K562 (cell line): ENCODE measurements around the gene ENTPD8. TPM values are rescaled to one million over a fixed set of nuclear protein-coding genes. Genes with fewer than 3 reads are reported as not detected.

Experiments used
- CTBP1 ChIP-seq: fragments of 450-650 bp; IDR thresholded peaks from 2 replicates; pipeline ENCODE4 v1.6.1; 2016; ENCODE audit warnings: borderline replicate concordance
- HEY1 ChIP-seq: fragments of 250-450 bp; sonication (Bioruptor Pico); IDR thresholded peaks from 2 replicates; pipeline ENCODE4 v1.5.0; 2020; ENCODE audit warnings: mild to moderate bottlenecking, moderate library complexity, borderline replicate concordance
- HIVEP1 ChIP-seq: fragments of 250-450 bp; sonication (Bioruptor Pico); IDR thresholded peaks from 2 replicates; pipeline ENCODE4 v1.4.0; 2020; ENCODE audit warnings: mild to moderate bottlenecking
- HNRNPLL ChIP-seq: fragments of 200-400 bp; formaldehyde crosslinking; IDR thresholded peaks from 2 replicates; pipeline ENCODE4 v1.6.1; 2017; ENCODE audit warnings: low read length, low read depth, mild to moderate bottlenecking; ENCODE audit not compliant: poor library complexity, severe bottlenecking
- IRF2 ChIP-seq: sonication (generic); formaldehyde crosslinking; IDR thresholded peaks from 2 replicates; pipeline ENCODE4 v1.8.1; 2022; ENCODE audit warnings: mild to moderate bottlenecking, missing genetic modification reagents
- NRF1 ChIP-seq, 2 experiments: fragments of 450-650 bp; IDR thresholded peaks in 1 of 2; conservative IDR thresholded peaks in 1 of 2; 2 replicates each; pipeline ENCODE4 v1.6.1; 2014; ENCODE audit warnings: mild to moderate bottlenecking in 2 of 2
- PURB ChIP-seq: sonication (generic); formaldehyde crosslinking; IDR thresholded peaks from 2 replicates; pipeline ENCODE4 v1.9.0; 2021; ENCODE audit warnings: low read depth, mild to moderate bottlenecking, missing genetic modification reagents
- RBFOX2 ChIP-seq: fragments of 200-400 bp; formaldehyde crosslinking; IDR thresholded peaks from 2 replicates; pipeline ENCODE4 v1.6.1; 2017; ENCODE audit warnings: low read depth, mild to moderate bottlenecking, low read length, moderate library complexity
- SMARCE1 ChIP-seq: fragments of 450-650 bp; IDR thresholded peaks from 2 replicates; pipeline ENCODE4 v1.7.1; 2016; ENCODE audit warnings: mild to moderate bottlenecking
- SRSF1 ChIP-seq: fragments of 200-400 bp; formaldehyde crosslinking; IDR thresholded peaks from 2 replicates; pipeline ENCODE4 v1.6.1; 2017; ENCODE audit warnings: mild to moderate bottlenecking, low read depth, low read length, moderate library complexity
- TAF7 ChIP-seq: fragments of 450-650 bp; IDR thresholded peaks from 2 replicates; pipeline ENCODE4 v1.6.1; 2016; ENCODE audit warnings: missing genetic modification characterization, missing compliant biosample characterization
- ZKSCAN1 ChIP-seq: fragments of 150-350 bp; IDR thresholded peaks from 2 replicates; pipeline ENCODE4 v1.6.1; 2016; ENCODE audit warnings: low read depth, low read length
- ZNF134 ChIP-seq: fragments of 250-450 bp; sonication (Bioruptor Pico); conservative IDR thresholded peaks from 2 replicates; pipeline ENCODE4 v1.4.0; 2020
- ZNF140 ChIP-seq: fragments of 250-450 bp; sonication (Bioruptor Pico); IDR thresholded peaks from 2 replicates; pipeline ENCODE4 v1.8.0; 2021; ENCODE audit warnings: moderate library complexity, mild to moderate bottlenecking, inconsistent platforms
- ZNF263 ChIP-seq: sonication (generic); formaldehyde crosslinking; IDR thresholded peaks from 2 replicates; pipeline ENCODE4 v1.8.0; 2022; ENCODE audit warnings: mild to moderate bottlenecking, missing genetic modification reagents, borderline replicate concordance
- ZNF780A ChIP-seq: fragments of 250-450 bp; sonication (Bioruptor Pico); IDR thresholded peaks from 2 replicates; pipeline ENCODE4 v1.5.0; 2021; ENCODE audit warnings: mild to moderate bottlenecking
- polyA plus RNA-seq, 8 experiments: library from polyadenylated mRNA; depleted of rRNA in 4 of 8; stranded (reverse) in 5 of 8; unstranded in 3 of 8; fragments of >200 nt; fragmentation: Nextera tagmentation in 2 of 8; fragmentation: Illumina TruSeq in 1 of 8; extraction: Ambion mirVana in 2 of 8; extraction: Trizol in 1 of 8; gene quantifications; 2 replicates each; pipeline versions ENCODE4 v1.2.1 to v1.2.3, GENCODE V29; 2011 to 2014; ENCODE audit warnings: inconsistent platforms in 1 of 8, missing spikeins in 1 of 8
- total RNA-seq, 7 experiments: library from RNA; depleted of rRNA in 6 of 7; stranded (reverse); fragments of >200 nt in 6 of 7; fragmentation: Illumina TruSeq in 2 of 7; extraction: Trizol in 2 of 7; gene quantifications; 2 replicates each; pipeline versions ENCODE4 v1.2.1 to v1.2.3, GENCODE V29; 2011 to 2021; ENCODE audit warnings: low replicate concordance in 1 of 7
- TF ChIP-seq, protein P1 (sequence below): fragments of 200-400 bp; formaldehyde crosslinking; IDR thresholded peaks from 2 replicates; pipeline ENCODE4 v1.6.1; 2017; ENCODE audit warnings: mild to moderate bottlenecking, low read depth, low read length, moderate library complexity
- TF ChIP-seq, protein P2 (sequence below): sonication (generic); formaldehyde crosslinking; IDR thresholded peaks from 2 replicates; pipeline ENCODE4 v1.8.0; 2022; ENCODE audit warnings: mild to moderate bottlenecking, missing genetic modification reagents
- TF ChIP-seq, protein P3 (sequence below), 2 experiments: fragments of 450-650 bp; conservative IDR thresholded peaks; 2 replicates each; pipeline ENCODE4 v1.6.1; 2017; ENCODE audit warnings: mild to moderate bottlenecking in 2 of 2, moderate library complexity in 2 of 2

ENTPD8 gene
- total and polyA plus RNA-seq, 9 of the 15 experiments (the other 6 are each of a cell fraction or from before 2014, with no cell fraction given) = 0.06 to 0.27 (median 0.19) TPM; not detected in 5

DNA sequence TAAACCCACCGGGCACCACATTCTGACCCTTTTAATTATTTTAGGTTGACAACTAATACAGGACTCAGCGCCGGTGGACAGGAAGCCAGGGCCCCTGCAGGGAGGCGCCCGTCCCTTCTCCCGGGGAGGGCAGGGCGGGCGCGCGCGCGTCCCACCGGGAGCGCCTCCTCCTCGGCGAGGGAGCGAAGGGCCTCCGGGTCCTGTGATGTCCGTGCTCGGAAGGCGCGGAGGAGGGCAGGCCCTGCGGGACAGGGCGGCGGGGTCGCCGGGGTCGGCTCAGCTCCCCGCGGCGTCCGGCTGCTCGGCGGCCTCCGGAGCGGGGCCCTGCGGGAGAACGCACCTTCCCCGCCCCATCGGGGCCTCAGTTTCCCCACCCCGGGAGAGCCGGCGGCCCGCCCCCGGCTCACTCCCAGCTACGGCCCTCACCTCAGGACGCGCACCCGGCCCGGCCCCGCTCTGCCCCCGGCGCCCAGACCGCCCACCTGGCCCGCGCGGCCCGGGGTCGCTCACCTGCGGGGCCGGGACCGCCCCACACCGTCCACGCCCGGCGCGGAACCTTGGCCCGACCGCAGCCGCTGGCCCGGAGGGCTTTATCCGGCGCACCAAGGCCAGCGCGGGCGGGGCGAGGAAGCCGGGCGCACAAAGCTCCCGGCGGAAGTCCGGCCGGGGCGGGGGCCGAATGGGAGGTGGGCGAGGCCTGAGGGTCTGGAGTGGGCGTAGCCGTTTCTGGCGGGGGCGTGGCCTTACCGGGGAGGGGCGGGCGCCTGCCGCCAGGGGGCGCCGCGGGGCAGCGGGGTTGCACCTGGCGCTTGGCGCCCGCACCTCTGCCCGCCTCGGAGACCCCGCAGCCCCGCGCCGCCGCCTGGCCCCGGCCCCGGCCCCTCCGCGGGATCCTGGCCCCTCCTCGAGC lies 18.3 kb downstream of the ENTPD8 start, which contains the start of the genes EXD3 and NOXA1 (continued):
- TF ChIP-seq, protein P1, sequence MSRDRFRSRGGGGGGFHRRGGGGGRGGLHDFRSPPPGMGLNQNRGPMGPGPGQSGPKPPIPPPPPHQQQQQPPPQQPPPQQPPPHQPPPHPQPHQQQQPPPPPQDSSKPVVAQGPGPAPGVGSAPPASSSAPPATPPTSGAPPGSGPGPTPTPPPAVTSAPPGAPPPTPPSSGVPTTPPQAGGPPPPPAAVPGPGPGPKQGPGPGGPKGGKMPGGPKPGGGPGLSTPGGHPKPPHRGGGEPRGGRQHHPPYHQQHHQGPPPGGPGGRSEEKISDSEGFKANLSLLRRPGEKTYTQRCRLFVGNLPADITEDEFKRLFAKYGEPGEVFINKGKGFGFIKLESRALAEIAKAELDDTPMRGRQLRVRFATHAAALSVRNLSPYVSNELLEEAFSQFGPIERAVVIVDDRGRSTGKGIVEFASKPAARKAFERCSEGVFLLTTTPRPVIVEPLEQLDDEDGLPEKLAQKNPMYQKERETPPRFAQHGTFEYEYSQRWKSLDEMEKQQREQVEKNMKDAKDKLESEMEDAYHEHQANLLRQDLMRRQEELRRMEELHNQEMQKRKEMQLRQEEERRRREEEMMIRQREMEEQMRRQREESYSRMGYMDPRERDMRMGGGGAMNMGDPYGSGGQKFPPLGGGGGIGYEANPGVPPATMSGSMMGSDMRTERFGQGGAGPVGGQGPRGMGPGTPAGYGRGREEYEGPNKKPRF = no peak
- TF ChIP-seq IRF2 (CRISPR knock-in tag) (no peak), HIVEP1 (no peak), HNRNPLL (no peak), ZNF140 (CRISPR knock-in tag) (no peak), TAF7 (tag) (no peak), NRF1 (conservative IDR thresholded peaks at IDR 0.05 in 1 of 2, IDR thresholded peaks at IDR 0.05 in 1 of 2) (peak; percentile 60 to 72), SRSF1 (no peak), SMARCE1 (no peak), RBFOX2 (peak; percentile 71), ZNF263 (CRISPR knock-in tag) (peak; percentile 67; the same call in 1 of the 2 replicates), HEY1 (CRISPR knock-in tag) (no peak), CTBP1 (peak; percentile 90), ZNF134 (CRISPR knock-in tag) (no peak), ZKSCAN1 (peak; percentile 81), PURB (no peak), ZNF780A (CRISPR knock-in tag) (no peak)
- TF ChIP-seq, protein P2, sequence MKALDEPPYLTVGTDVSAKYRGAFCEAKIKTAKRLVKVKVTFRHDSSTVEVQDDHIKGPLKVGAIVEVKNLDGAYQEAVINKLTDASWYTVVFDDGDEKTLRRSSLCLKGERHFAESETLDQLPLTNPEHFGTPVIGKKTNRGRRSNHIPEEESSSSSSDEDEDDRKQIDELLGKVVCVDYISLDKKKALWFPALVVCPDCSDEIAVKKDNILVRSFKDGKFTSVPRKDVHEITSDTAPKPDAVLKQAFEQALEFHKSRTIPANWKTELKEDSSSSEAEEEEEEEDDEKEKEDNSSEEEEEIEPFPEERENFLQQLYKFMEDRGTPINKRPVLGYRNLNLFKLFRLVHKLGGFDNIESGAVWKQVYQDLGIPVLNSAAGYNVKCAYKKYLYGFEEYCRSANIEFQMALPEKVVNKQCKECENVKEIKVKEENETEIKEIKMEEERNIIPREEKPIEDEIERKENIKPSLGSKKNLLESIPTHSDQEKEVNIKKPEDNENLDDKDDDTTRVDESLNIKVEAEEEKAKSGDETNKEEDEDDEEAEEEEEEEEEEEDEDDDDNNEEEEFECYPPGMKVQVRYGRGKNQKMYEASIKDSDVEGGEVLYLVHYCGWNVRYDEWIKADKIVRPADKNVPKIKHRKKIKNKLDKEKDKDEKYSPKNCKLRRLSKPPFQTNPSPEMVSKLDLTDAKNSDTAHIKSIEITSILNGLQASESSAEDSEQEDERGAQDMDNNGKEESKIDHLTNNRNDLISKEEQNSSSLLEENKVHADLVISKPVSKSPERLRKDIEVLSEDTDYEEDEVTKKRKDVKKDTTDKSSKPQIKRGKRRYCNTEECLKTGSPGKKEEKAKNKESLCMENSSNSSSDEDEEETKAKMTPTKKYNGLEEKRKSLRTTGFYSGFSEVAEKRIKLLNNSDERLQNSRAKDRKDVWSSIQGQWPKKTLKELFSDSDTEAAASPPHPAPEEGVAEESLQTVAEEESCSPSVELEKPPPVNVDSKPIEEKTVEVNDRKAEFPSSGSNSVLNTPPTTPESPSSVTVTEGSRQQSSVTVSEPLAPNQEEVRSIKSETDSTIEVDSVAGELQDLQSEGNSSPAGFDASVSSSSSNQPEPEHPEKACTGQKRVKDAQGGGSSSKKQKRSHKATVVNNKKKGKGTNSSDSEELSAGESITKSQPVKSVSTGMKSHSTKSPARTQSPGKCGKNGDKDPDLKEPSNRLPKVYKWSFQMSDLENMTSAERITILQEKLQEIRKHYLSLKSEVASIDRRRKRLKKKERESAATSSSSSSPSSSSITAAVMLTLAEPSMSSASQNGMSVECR (CRISPR knock-in tag) = peak; percentile 67; the same call in 1 of the 2 replicates
- TF ChIP-seq, protein P3, sequence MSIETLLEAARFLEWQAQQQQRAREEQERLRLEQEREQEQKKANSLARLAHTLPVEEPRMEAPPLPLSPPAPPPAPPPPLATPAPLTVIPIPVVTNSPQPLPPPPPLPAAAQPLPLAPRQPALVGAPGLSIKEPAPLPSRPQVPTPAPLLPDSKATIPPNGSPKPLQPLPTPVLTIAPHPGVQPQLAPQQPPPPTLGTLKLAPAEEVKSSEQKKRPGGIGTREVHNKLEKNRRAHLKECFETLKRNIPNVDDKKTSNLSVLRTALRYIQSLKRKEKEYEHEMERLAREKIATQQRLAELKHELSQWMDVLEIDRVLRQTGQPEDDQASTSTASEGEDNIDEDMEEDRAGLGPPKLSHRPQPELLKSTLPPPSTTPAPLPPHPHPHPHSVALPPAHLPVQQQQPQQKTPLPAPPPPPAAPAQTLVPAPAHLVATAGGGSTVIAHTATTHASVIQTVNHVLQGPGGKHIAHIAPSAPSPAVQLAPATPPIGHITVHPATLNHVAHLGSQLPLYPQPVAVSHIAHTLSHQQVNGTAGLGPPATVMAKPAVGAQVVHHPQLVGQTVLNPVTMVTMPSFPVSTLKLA (conservative IDR thresholded peaks at IDR 0.05) = peak in 1 of 2 experiments; percentile 38; a peak in 1 of 4 replicates
